Thoracic aorta (tissue), 2 donors: Measurements from ENCODE around the gene TST. TPM values are rescaled to one million over a fixed set of nuclear protein-coding genes. Genes with fewer than 3 reads are reported as not detected.

Source experiments
- ATAC-seq: fragments of 150-250 bp; one replicate; pipeline ENCODE4 v1.8.0; 2017; ENCODE audit warnings: low read depth; ENCODE audit not compliant: insufficient number of reproducible peaks, low FRiP score
- DNase-seq: peaks from one replicate; pipeline ENCODE4 v3.0.0-alpha.2; 2020; ENCODE audit warnings: low spot score
- H3K27ac ChIP-seq, 2 donors: fragments of 200-600 bp; sonication (generic); 1 replicate in 1 of 2; 2 replicates in 1 of 2; pipeline ENCODE4 v1.5.1; 2016; ENCODE audit warnings: mild to moderate bottlenecking in 2 of 2, moderate library complexity in 2 of 2
- H3K27me3 ChIP-seq: fragments of 200-600 bp; sonication (generic); replicated peaks from 2 replicates; pipeline ENCODE4 v1.6.0; 2016; ENCODE audit warnings: mild to moderate bottlenecking; ENCODE audit not compliant: insufficient read depth
- H3K36me3 ChIP-seq: fragments of 200-600 bp; sonication (generic); one replicate; pipeline ENCODE4 v1.5.1; 2016
- H3K4me1 ChIP-seq, 2 donors: fragments of 200-600 bp; sonication (generic); 1 replicate in 1 of 2; 2 replicates in 1 of 2; pipeline versions ENCODE4 v1.5.1 to v1.6.0; 2016; ENCODE audit warnings: low read depth in 2 of 2, mild to moderate bottlenecking in 1 of 2; ENCODE audit not compliant: control insufficient read depth in 1 of 2
- H3K4me3 ChIP-seq: fragments of 200-600 bp; sonication (generic); 2 replicates; pipeline ENCODE4 v1.5.1; 2016; ENCODE audit warnings: mild to moderate bottlenecking
- H3K9me3 ChIP-seq: fragments of 200-600 bp; sonication (generic); 2 replicates; pipeline ENCODE4 v1.5.1; 2016
- CTCF ChIP-seq: fragments of 200-600 bp; sonication (generic); IDR thresholded peaks from one replicate; pipeline ENCODE4 v1.5.1; 2019; ENCODE audit warnings: antibody characterized with exemption
- total RNA-seq, 2 donors: library from RNA; depleted of rRNA; stranded (reverse); fragments of >200 nt; gene quantifications; one replicate each; pipeline versions ENCODE4 v1.1.0 to v1.2.3, GENCODE V29; 2016

TST gene
- total RNA-seq, 2 donors from 2014 or later, result 8.5 to 26.9 TPM

GRCh38 chr22:37033605-37034430, 14.6 kb upstream of the TST start:
- no peak overlapping the region for H3K4me3 ChIP-seq
- H3K4me1 ChIP-seq, result no peaks in the 10 kb centered on the region
- H3K36me3 ChIP-seq, result peaks cover 12% of the 10 kb centered on the region
- DNase-seq (no peak), ATAC-seq (no peak)
- no peaks in the 10 kb centered on the region for H3K27me3 ChIP-seq
- no peak overlapping the region for H3K27ac ChIP-seq
- H3K9me3 ChIP-seq, result no peaks in the 10 kb centered on the region
- no peak for TF ChIP-seq CTCF

GRCh38 chr22:37032535-37033460, 13.6 kb upstream of the TST start:
- Histone ChIP-seq H3K4me1 (no peaks in the 10 kb centered on the region), H3K27me3 (no peaks in the 10 kb centered on the region), H3K4me3 (no peak overlapping the region), H3K9me3 (no peaks in the 10 kb centered on the region), H3K27ac (no peak overlapping the region), H3K36me3 (peaks cover 16% of the 10 kb centered on the region)
- DNase-seq (no peak), ATAC-seq (no peak)
- no peak for TF ChIP-seq CTCF

GRCh38 chr22:37032134-37032534, 12.9 kb upstream of the TST start:
- H3K4me1 ChIP-seq, result no peaks in the 10 kb centered on the region
- H3K9me3 ChIP-seq, result no peaks in the 10 kb centered on the region
- H3K27me3 ChIP-seq, result no peaks in the 10 kb centered on the region
- no peak for TF ChIP-seq CTCF
- no peak for DNase-seq
- ATAC-seq, result no peak
- H3K27ac ChIP-seq, result no peak overlapping the region
- H3K4me3 ChIP-seq, result no peak overlapping the region
- peaks cover 23% of the 10 kb centered on the region for H3K36me3 ChIP-seq

GRCh38 chr22:37030560-37031281, 11.5 kb upstream of the TST start:
- ATAC-seq (no peak), DNase-seq (no peak)
- H3K9me3 ChIP-seq, result no peaks in the 10 kb centered on the region
- H3K36me3 ChIP-seq, result peaks cover 36% of the 10 kb centered on the region
- no peaks in the 10 kb centered on the region for H3K27me3 ChIP-seq
- no peak for TF ChIP-seq CTCF
- no peak overlapping the region for H3K4me3 ChIP-seq
- H3K27ac ChIP-seq, result no peak overlapping the region
- H3K4me1 ChIP-seq, result no peaks in the 10 kb centered on the region
